ENCODE measurements around the gene PLK2.

Gene PLK2

GRCh38 chr5:58451732-58452565 lies 7.9 kb downstream of the PLK2 start:
- DNase-seq (ENCODE audit: extremely low spot score, insufficient read length, low read depth), result no peak
- no peak for FAIRE-seq

- DNase-seq (ENCODE audit: extremely low spot score, insufficient read length, low read depth) (no peak), FAIRE-seq (no peak)
Observed at GRCh38 chr5:58450811-58451629, 8.9 kb downstream of the PLK2 start.

- no peak for DNase-seq (ENCODE audit: extremely low spot score, insufficient read length, low read depth)
- no peak for FAIRE-seq
Observed at GRCh38 chr5:58450018-58450417, 9.9 kb downstream of the PLK2 start.

- FAIRE-seq, result no peak
- DNase-seq (ENCODE audit: extremely low spot score, insufficient read length, low read depth), result no peak
Observed at GRCh38 chr5:58447226-58447625, 12.7 kb downstream of the PLK2 start.

- DNase-seq (ENCODE audit: extremely low spot score, insufficient read length, low read depth) (no peak), FAIRE-seq (no peak)
Observed at GRCh38 chr5:58446024-58446423, 13.9 kb downstream of the PLK2 start.

- DNase-seq (ENCODE audit: extremely low spot score, insufficient read length, low read depth) (no peak), FAIRE-seq (no peak)
Observed at GRCh38 chr5:58444805-58445204, 15.1 kb downstream of the PLK2 start.

- DNase-seq (ENCODE audit: extremely low spot score, insufficient read length, low read depth) (no peak), FAIRE-seq (no peak)
Observed at GRCh38 chr5:58440901-58441460, 18.9 kb downstream of the PLK2 start.

- FAIRE-seq, result no peak
- DNase-seq (ENCODE audit: extremely low spot score, insufficient read length, low read depth), result no peak
Observed at GRCh38 chr5:58439094-58439644, 20.7 kb downstream of the PLK2 start.

- FAIRE-seq (no peak), DNase-seq (ENCODE audit: extremely low spot score, insufficient read length, low read depth) (no peak)
Observed at GRCh38 chr5:58437661-58438060, 22.2 kb downstream of the PLK2 start.

GRCh38 chr5:58431832-58432231 lies 28.1 kb downstream of the PLK2 start:
- FAIRE-seq, result no peak
- DNase-seq (ENCODE audit: extremely low spot score, insufficient read length, low read depth), result no peak

- FAIRE-seq, result no peak
- no peak for DNase-seq (ENCODE audit: extremely low spot score, insufficient read length, low read depth)
Observed at GRCh38 chr5:58412932-58413331, 47.0 kb downstream of the PLK2 start.

GRCh38 chr5:58412081-58412480 lies 47.8 kb downstream of the PLK2 start:
- DNase-seq (ENCODE audit: extremely low spot score, insufficient read length, low read depth) (no peak), FAIRE-seq (no peak)

GRCh38 chr5:58411372-58411771 lies 48.5 kb downstream of the PLK2 start:
- DNase-seq (ENCODE audit: extremely low spot score, insufficient read length, low read depth) (no peak), FAIRE-seq (no peak)

GRCh38 chr5:58410441-58410840 lies 49.4 kb downstream of the PLK2 start:
- DNase-seq (ENCODE audit: extremely low spot score, insufficient read length, low read depth) (no peak), FAIRE-seq (no peak)

GRCh38 chr5:58407042-58407719 lies 52.7 kb downstream of the PLK2 start:
- DNase-seq (ENCODE audit: extremely low spot score, insufficient read length, low read depth), result no peak
- FAIRE-seq, result no peak

GRCh38 chr5:58406394-58406793 lies 53.5 kb downstream of the PLK2 start:
- DNase-seq (ENCODE audit: extremely low spot score, insufficient read length, low read depth) (no peak), FAIRE-seq (no peak)

- no peak for FAIRE-seq
Observed at GRCh38 chr5:58405175-58405574, 54.7 kb downstream of the PLK2 start.

GRCh38 chr5:58404734-58405133 lies 55.2 kb downstream of the PLK2 start:
- FAIRE-seq (no peak), DNase-seq (ENCODE audit: extremely low spot score, insufficient read length, low read depth) (no peak)

More at GRCh38 chr5:58405175-58405574, 54.7 kb downstream of the PLK2 start:
- no peak for DNase-seq (ENCODE audit: extremely low spot score, insufficient read length, low read depth)

Data from GM18507 (cell line).